Peyer's patch (tissue), 4 donors: Measurements from ENCODE around the gene LAMA1.

Source experiments
- CTCF ChIP-seq, 6 experiments: fragments of 450-650 bp in 4 of 6; fragments of 200-600 bp in 2 of 6; sonication (generic) in 1 of 6; IDR thresholded peaks; one replicate each; pipeline ENCODE4 v1.5.1; 2017 to 2019; ENCODE audit warnings: antibody characterized with exemption in 6 of 6, mild to moderate bottlenecking in 3 of 6, moderate library complexity in 1 of 6
- POLR2A ChIP-seq, 2 donors: fragments of 450-650 bp; IDR thresholded peaks; one replicate each; pipeline ENCODE4 v1.5.1; 2017; ENCODE audit warnings: antibody characterized with exemption in 2 of 2, mild to moderate bottlenecking in 2 of 2, moderate library complexity in 2 of 2

- TF ChIP-seq CTCF (IDR thresholded peaks at IDR 0.05) (no peak), POLR2A (IDR thresholded peaks at IDR 0.05) (no peak)
Observed at GRCh38 chr18:7064346-7064745, 53.3 kb downstream of the LAMA1 start.
